HL-60/S4 (cell line): Measurements from ENCODE around the gene AHCYL1.

Experiments used
- in situ Hi-C: fragments of 300-500 bp; cut with MboI; formaldehyde crosslinking; loops from 2 replicates; pipeline ENCODE4 v1.14.3; 2022; ENCODE audit warnings: low sequenced_read_pairs

AHCYL1 gene

GRCh38 chr1:109975718-109976117 lies 8.8 kb upstream of the AHCYL1 start:
- in situ Hi-C loops = loop anchor here (25.0 kb wide), 1 partner anchor 713 kb away; no protein-coding TSS in a partner anchor

- in situ Hi-C loops = loop anchor here (25.0 kb wide), 1 partner anchor 714 kb away; no protein-coding TSS in a partner anchor
Observed at GRCh38 chr1:109976762-109977161, 7.8 kb upstream of the AHCYL1 start.

- in situ Hi-C loops = loop anchor here (25.0 kb wide), 1 partner anchor 715 kb away; no protein-coding TSS in a partner anchor
Observed at GRCh38 chr1:109977225-109977624, 7.3 kb upstream of the AHCYL1 start.

- in situ Hi-C loops = loop anchor here (25.0 kb wide), 1 partner anchor 716 kb away; no protein-coding TSS in a partner anchor
Observed at GRCh38 chr1:109977657-109978378, 6.7 kb upstream of the AHCYL1 start.

DNA sequence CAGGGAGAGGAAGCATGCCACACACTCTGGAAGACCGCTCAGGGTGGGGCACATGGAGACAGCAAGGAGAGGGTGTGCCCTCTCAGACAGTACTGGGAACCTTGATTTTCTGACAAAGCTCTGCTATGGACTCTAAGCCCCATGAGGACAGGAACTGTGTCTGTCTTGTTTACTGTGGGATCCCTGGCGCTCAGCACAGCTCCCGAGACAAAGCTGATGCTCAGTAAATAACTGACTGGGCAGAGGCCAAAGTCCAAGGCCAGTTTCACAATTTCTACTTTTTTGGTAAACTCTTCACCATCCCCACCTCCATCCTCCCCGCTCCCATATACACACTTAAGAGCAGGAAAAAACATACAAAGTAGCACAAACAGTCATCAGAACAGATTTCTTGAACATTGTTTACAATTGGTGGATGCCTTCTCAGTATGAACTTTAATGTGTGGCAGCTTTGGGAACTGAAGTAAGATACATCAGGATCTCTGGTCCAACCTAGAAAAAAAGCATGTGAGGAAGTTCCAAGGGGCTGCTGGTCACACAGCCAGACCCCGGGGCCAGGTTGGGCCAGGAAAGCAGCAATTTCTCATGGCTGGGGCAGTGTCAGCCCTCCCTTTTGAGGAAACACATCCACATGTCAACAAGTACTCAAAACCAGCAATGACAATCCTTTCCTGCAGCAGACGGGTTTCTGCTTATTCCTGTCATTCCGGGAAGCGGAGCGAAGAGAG lies 5.6 kb upstream of the AHCYL1 start:
- in situ Hi-C loops = loop anchor here (25.0 kb wide), 1 partner anchor 717 kb away; no protein-coding TSS in a partner anchor

GRCh38 chr1:109979489-109980091 lies 5.0 kb upstream of the AHCYL1 start:
- in situ Hi-C loops = loop anchor here (10.0 to 25.0 kb wide), 2 partner anchors 325 to 717 kb away; partner anchors contain the start of gene GSTM4

DNA sequence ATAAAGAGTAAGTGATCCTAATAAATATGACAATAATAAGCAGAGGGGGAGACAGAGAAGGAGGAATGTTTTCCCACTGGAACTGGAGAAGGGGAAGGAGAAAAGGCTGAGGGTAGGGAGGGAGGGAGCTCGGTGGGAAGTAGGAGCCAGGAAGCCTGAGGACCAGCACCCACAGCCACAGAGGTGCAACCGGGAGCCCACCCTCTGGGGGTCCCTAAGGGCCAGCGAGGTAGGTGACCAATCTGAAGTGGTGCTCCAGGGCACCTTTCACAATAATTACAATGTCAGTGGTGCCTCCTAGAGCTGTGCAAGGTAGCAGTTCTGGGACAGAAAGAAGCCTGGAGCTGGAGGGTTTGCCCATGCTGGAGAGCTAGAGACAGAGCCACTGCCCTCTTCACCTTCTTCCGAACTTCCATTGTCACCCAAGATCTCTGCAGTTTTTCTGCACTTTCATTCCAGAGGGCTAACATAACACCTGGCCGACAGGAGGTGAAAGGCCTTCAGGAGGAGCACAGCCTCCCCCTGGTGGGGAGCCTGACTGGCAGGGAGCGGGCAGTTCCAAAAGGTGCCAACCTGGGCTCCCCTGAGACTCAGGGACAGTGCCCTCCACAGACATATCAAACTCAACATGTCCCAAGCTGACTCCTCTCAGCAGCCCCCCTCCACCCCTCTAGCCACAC lies 4.1 kb upstream of the AHCYL1 start:
- in situ Hi-C loops = loop anchor here (10.0 to 25.0 kb wide), 2 partner anchors 326 to 718 kb away; partner anchors contain the start of gene GSTM4

GRCh38 chr1:109981004-109981335 lies 3.6 kb upstream of the AHCYL1 start:
- in situ Hi-C loops = loop anchor here (10.0 to 25.0 kb wide), 2 partner anchors 326 to 719 kb away; partner anchors contain the start of gene GSTM4

DNA sequence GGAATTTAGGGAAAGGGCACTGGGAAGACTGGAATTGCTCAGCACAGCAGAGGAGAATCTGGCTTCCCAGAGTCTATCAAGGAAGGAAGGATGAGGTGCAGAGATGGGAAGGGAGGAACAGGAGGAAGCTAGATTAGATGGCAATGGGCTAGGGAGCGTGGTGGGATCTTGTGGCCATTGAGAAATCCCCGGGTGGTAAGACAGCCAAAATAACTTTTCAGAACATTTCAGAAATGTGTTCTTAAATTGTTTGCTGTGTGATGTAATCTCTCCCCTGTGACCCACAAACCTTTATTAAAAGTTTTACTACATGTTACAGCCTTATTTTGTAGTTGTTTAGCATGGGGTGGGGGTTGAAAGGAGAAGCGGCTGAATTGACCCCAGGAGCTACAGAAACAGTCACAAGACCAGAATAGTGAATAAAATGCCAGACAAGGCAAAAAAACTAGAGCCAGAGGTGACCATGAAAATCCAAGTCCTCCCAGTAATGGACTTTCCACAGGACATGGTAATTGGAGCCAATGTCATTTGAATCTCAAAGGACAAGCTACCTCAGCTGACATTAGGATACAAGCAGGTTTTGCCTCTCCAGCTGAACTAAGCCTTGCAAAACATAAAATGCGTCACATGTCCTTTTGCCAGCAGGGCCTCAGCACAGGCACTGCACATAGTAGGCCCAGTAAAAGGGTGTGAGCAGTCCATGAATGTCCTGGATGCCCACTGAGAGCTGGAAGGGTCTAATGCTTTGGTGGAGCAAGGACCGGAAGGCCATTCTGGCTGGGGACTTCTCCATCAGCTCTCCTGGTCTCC lies 980 bp upstream of the AHCYL1 start:
- in situ Hi-C loops = loop anchor here (10.0 to 25.0 kb wide), 2 partner anchors 329 to 721 kb away; partner anchors contain the start of gene GSTM4

DNA sequence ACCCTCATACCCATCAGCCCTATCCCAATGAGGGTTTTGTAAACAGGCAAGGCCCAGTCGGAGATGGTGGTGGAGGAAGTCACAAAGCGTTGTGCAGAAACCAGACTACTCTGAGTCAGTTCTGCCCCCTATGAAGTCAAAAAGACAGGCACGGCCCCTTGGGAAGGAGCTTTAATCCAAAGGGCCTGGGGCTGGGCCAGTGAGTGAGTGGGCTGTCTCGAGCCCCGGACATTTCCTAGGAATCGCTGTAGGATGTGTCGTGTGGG lies 442 bp upstream of the AHCYL1 start:
- in situ Hi-C loops = loop anchor here (10.0 to 25.0 kb wide), 2 partner anchors 329 to 722 kb away; partner anchors contain the start of gene GSTM4

DNA sequence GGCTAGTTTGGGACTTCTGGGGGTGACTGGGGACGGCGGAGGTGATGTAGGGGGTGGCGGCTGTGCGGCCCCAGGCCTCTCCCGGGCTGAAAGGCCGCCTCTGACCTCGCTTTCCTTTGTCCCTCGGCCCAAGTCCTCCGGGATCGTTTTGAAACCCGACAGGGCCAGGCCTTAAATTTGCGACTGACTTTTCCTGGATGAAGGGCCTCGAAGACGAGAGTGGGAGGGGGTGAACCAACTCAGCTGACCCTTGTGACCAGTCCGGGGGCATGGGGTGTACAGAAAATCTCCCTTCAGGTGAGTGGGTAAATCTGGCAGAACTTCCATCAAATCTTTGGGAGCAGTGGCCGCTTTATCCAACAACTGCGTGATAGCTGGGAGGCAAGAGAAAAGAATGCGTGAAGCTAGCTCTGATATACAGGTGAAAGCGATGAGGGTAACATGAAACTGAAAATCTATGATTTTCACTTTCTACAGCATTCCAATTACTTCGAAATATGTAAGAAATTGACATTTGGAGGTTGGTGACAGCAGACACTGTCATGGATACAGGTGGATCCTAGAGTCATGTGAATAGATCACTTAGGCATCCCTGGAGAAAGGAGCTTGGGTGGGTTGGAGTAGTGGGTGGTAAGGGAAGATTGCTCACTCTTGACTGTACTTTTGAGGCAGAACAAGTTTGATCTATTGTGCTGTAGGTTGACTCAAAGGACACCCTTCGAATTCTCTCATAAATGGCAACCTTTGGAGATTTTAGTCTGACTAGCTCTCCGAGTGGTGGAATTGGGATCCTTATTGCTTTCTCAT lies 885 bp downstream of the AHCYL1 start:
- in situ Hi-C loops = loop anchor here (5.0 to 25.0 kb wide), 4 partner anchors 213 to 723 kb away; partner anchors contain the start of genes GNAI3 and GSTM4

GRCh38 chr1:109986054-109986444 lies 1.5 kb downstream of the AHCYL1 start:
- in situ Hi-C loops = loop anchor here (5.0 to 25.0 kb wide), 4 partner anchors 214 to 724 kb away; partner anchors contain the start of genes GNAI3 and GSTM4

DNA sequence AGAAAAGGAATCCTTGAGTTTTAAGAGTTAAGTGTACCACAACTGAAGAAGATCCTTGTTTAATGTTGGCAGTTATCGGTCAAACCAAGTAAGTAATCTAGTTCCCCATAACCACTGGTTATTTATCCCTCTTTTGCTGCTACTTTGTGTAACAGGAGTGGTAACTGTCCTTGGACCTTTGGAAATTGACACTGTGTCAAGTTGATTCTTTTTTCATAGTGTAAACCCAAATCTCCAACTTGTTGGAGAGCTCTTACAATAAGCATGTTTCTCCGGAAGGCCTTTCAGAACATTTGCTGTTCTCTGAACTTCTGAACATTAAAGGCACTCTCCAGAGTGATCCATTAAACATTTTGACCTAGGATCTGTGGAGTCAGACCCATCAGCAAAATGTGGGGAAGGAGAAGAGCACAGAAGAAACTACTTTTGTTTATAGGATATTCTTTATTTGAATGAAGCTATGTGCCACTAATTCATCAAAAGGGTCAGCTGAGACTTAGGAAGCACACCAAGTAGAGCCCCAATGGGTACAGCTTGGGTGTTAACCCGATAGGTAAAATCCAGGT lies 3.9 kb downstream of the AHCYL1 start:
- in situ Hi-C loops = loop anchor here (5.0 to 25.0 kb wide), 4 partner anchors 216 to 726 kb away; partner anchors contain the start of genes GNAI3 and GSTM4

DNA sequence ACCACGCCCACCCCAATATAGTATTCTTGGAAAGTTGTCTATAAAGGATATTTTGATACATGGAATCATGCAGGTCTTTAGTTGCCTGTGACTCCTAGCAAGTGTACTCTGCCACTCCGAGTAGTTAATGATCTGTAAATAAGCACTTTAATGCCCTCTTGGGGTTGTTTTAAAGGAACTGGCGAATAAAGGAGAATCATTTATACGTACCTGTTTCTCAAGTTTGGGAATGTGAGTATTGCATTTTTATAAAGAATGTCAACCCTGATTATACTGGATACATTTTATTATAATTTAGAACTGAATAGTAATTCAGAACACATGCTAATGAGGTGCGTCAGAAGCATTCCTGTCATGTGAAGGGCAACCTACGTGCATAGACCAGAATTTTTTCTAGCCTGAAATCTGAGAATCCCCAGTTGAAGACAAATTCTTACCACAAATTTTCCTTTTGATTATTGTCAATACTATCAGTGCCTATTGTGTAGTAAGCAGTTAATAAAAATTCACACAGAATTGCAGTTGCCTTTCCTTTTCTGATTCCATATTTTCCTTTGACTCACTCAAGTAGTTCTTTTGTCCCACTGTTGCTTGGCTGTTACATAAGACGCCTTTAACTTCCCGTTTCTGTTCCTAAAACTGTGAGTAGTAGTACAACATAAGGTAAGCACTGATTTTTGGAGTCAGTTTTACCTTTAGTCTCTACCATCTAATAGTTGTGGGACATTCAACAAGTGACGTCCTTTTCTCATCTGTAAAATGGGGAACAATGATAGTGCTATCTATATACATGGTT lies 5.1 kb downstream of the AHCYL1 start:
- in situ Hi-C loops = loop anchor here (5.0 to 25.0 kb wide), 4 partner anchors 217 to 727 kb away; partner anchors contain the start of genes GNAI3 and GSTM4

DNA sequence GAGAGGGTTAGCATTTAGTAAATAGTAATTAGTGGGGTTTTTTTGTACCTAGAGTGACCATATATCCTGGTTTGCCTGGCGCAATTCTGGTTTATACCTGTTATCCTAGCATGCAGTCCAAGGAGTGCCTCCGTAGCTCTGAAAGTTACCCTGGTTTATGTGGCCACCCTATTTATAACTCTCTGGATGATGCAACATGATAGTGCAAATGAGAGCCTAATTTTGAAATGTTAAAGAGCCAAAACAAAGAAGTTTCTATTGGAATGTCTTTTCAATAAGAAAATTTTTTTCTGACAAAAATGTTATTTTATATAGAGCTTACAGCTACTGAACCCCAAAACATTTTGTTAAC lies 5.7 kb downstream of the AHCYL1 start:
- in situ Hi-C loops = loop anchor here (25.0 kb wide), 1 partner anchor 728 kb away; no protein-coding TSS in a partner anchor

- in situ Hi-C loops = loop anchor here (25.0 kb wide), 1 partner anchor 729 kb away; no protein-coding TSS in a partner anchor
Observed at GRCh38 chr1:109991400-109991925, 6.9 kb downstream of the AHCYL1 start.

DNA sequence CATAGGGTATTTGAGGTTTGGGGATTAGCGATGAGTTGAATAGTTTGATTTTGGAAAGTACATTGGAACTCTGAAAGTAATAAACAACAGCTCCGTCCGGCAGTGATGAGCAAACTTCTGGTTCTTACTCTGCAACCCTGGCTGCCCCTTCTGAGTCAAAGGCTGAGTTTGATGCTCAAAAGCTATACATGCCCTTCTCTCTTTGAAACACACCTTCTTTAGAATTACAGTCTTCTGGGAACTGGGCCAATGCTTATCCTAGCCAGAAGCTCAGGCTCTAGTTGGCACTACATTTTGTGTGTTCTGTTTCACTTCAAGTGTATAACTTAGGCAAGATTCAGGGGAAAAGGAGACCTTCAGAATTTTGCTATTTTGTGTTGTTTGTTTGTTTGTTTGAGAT lies 9.3 kb downstream of the AHCYL1 start:
- in situ Hi-C loops = loop anchor here (25.0 kb wide), 1 partner anchor 732 kb away; no protein-coding TSS in a partner anchor
